GM19328 (cell line): Measurements from ENCODE around the gene TBC1D22A.
A peak's percentile ranks its signal among the peaks of the same experiment; 100 is the strongest.

Experiments
- ATAC-seq: cut with Tn5 transposase; IDR thresholded peaks from one replicate; pipeline ENCODE4 v1.9.1; 2021; ENCODE audit warnings: mild to moderate bottlenecking, moderate library complexity; ENCODE audit not compliant: unreplicated experiment

Gene TBC1D22A

DNA sequence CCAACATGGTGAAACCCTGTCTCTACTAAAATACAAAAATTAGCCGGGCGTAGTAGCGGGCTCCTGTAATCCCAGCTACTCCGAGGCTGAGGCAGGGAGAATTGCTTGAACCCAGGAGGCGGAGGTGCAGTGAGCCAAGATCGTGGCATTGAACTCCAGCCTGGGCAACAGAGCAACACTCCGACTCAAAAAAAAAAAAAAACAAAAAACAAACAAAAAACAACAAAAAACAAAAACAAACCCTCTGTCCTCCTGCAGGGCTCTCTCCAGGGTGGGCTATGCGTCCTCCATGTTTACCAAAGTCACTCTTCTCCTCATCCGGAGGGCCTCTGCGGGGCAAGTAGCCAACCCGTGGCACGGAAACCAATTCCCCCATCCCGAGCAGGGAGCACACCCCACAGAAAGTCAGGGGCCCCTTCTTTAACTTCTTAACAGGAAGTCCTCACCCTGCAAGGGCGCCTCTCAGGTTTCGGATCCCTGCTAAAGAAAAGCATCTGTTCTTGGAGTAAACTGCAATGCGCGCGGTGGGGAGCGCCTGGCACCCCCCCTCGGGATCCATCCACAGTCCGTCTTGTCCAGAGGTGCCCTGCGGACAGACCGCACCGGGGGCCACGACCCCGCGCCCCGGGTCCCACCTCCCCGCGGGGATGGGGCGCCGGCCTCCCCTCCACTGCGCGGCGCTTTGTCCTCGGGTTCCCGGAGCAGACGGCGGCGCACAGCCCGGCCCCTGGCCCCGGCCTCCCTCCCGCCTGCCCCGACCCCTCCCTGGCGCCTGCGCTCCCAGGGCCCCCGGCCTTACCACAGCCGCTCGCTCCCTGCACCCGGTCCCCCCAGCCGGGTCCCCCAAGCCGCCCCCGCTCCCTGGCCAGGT, 25.1 kb upstream of the TBC1D22A start:
- peak; percentile 17 for ATAC-seq

DNA sequence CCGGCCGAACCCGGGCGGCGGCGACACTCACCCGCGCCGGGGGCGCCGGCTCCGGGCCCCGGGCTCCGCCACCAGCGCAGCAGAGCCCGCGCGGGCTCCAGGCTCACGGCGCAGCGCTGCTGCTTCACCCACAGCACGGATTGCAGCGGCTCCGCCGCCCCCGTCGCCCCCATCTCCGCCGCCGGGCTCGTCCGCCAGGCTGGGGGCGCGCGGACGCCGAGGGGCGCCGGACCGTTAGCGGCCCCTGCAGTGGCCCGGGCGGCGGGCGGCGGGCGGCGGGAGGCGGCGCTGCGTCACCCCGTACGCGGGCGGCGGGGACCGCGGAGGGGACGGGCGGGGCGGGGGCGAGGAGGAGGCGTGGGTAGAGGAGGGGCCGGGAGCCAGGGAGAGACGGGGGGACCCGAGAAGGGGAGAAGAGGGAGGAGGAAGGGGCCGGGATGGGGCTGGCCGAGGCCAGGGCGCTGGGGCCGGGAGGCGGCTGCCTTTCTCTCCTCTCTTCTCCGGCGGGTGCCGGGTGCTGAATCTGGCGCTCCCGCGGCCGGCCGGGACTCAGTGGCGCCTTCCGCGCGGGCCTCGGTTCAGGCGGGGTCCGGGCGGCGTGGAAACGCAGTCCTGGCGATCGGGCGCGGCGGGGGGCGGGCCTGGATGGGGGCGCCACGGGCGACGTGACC, 24.3 kb upstream of the TBC1D22A start, which contains the start of gene CERK:
Gene CERK, minus strand, starts transcription at position 277 of the 671 bp plus-strand sequence. Its CDS starts 104 bp downstream, at position 173.
- peak; percentile 42 for ATAC-seq

DNA sequence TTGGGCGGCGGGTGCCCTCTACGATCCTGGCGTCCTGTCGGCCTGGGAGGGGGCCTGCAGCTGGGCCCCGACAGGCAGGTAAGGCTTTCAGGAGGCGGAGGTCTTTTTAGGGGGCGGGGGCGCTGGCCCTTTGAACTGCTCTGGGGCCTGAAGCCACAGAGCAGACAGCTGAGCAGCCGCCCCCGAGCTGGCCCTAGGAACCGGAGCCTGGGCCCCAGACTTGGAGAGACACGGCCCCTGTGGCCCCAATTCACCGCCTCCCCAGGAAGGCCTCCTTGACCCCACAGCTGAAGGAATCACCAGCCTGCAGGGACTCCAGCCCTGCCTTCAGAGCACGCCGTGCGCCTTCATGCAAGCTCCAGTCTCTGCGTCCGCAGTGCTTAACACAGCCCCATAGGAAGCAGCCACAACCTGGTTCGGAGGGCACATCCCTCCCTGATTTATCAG, 23.8 kb upstream of the TBC1D22A start:
- ATAC-seq: no peak

DNA sequence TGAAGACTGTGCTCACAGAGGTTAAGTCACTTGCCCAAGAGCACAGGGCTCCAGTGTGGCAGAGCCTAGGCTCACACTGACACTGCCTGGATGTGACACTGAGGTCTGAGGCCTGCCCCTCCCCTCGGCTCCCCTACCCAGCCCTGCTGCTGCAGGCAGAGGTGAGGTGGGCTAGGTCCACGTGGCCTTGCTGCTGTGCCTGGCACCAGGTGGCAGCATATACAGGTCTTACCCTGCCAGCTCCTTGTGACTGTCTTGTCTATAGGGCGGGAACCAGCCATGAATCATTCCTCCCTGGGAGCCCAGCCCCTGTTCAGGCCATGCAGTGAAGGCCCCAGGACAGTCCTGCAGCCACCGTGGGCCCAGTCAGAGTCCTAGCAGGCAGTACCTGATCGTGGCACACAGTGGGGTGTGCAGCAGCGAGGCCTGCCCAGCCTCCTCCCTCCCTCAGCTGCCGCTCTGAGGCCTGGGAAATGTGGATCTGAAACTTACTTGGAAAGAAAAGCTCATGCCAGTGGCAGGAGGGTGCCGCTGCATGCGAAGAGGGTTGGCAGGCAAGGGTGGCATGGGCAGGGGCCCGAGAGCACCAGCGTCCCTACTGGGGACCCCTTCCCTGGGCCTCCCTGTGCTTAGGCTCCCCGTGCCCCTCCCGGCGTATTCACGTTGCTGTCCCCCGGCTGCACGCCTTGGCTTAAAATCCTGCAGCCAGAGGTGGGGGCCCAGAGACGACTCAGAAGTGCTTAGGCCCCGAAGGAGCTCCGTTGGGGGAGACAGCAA, 23.2 kb upstream of the TBC1D22A start:
- ATAC-seq: no peak

DNA sequence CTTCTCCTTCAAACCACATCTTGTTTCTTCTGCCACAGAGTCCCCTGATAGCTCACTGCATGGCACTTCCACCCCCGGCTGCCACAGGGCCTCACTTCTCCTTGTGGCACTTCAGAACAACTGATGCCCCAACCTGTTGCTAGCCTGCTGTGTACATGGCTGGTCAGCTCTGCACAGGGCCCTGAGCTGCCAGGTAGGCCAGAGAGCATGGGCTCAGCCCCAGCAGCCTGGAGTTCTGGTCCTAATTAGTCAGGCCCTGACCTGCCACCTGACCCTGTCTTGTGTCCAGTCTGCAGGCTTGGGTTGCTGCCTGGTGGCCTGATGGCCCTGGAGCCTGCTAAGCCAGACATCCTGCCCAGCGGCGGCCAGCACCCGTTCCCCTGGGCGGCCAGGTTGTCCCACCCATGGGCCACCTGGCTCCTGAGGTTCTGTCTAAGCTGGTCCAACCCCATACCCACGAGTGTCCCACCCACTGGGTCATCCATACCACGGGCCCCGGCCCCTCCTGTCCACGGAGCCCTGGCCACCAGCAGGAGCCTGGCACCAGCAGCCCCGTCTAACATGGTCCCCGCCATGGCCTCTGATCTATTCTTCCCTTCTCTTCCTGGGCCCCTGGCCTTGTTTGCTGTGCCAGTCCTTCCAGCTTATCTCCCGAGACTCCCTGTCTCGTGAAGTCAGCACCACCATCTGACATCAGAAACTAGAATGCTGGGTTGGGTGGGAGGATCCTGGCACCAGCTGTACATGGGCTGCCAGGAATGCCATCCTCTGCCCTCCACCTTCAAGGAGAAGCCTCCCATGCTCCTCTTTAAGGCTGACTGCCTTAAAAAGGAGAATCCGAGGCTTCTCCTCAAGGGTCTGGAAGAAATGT, 21.3 kb upstream of the TBC1D22A start:
- no peak for ATAC-seq

DNA sequence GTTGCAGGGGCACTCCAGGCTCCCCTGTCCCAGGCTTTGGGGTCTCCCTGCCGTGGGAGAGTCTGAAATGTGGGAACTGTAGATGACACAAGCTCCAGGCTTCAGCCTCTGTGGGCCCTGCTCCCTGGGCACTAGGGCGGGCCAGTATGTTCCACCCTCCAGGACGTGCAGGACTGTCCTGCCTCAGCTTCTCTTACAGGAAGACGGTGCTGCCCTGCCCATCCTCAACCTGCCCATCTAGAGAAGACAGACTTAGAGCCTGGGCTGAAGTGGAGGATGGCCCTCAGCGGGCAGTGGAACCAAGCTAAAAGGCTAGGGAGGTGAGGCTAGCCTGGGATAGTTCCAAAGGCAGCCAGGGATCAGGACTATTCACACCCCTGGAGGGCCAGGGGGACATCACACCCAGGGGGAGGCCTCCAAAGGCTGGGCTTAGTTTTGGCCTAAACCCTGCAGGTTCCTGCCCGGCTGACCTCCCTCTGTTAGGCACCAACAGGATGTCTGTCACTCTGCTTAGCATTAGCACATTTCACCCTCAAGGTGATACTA, 20.4 kb upstream of the TBC1D22A start:
- no peak for ATAC-seq

DNA sequence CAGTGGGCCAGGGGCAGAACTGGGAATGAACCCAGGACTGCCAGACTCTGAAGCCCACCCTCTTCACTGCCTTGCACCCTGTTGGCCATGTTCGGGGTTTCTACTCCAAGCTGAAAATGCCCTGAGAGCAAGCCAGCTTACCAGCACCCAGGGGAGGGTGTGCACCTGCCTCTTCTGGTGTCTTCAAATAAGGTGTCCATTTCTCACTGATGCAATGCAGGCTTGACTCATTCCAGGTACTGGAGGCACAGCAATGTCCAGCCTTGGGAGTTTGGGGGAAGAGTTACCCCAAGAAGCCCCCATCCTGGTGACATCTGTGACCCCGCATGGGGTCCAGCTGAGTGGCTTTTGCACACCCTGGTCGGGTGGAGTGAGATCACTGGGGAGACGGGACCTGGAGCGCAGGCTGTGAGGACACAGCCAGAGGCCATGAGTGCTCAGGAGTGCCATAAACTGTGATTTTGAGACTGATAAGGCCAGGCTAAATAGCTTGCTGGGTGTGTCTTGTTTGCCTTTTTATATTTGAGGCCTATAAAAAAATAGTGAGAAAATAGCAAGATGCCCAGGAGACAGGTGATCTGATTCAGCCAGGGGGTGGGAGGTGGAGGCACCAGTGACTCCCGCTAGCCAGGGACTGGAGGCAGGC, 19.8 kb upstream of the TBC1D22A start:
- ATAC-seq: no peak

DNA sequence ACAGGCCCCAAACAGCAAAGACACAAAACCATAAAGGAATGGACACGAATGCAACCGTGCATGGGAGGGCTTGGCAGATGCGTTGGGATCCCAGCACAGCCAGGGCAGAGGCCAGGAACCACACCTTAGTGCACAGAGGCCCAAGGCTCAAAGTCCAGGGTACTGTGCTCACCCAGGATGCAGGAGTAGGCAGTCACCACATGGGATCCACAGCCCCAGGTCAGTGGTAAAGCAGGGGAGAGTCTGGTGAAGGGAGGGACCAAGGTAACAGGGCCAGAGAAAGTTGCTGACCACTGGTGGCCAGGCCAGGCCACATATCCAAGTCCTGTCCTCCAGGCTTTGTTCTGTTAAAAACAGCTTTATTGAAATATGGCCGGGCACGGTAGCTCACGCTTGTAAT, 17.9 kb upstream of the TBC1D22A start:
- no peak for ATAC-seq

DNA sequence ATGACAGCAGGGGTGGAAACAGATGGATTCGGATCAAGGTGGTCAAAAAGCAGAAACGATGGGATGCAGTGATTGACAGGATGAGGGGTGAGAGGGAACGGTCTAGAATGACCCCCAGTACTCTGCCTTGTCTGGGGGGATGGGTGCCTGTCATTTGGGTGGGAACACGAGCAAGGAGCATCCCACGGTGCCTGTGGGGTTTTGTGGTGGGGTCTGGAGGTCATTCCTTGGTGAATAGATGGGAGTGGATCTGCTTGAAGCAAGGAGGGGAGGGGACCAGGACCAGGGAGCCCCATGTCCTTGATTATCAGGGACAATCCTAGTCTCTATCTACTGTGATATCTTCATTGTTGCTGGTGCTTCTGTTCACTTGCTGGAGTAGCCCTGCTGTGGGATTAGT, 16.3 kb upstream of the TBC1D22A start:
- no peak for ATAC-seq

DNA sequence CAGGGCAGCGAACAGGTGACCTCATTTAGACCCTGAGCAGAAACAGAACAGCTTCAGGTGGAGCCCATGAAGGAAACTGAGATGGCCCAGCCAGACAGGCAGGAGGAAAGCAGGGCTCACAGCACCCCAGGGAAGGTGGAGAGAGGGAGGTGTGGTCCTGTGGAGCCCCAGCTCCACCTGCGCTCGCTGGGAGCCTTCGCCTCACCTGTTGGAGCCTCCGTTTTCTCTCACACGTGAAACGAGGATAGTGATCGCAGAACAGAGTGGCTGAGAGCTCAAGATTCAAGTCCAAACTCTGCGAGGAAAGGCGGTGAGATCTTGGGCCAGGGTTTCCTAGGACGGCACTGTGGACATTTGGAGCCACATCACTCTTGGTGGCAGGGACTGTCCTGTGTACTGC, 15.8 kb upstream of the TBC1D22A start:
- no peak for ATAC-seq

DNA sequence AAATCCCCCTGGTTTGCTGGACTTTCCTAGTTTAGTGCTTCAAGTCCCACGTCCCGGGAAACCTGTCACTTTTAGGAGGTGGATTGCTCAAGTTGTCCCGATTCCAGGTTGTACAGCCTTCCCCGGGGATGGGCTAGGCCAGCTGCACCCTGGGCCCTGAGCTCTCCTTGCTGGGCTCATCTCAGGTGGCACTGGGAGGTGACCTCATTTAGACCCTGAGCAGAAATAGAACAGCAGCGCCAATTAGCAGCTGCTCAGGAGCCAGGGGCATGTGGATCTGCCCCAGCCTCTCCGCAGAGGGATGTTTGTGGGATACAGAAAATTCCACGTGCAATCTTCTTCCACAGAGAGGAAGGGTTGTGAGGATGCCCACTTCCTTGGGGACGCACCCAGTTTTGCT, 14.8 kb upstream of the TBC1D22A start:
- ATAC-seq: no peak

DNA sequence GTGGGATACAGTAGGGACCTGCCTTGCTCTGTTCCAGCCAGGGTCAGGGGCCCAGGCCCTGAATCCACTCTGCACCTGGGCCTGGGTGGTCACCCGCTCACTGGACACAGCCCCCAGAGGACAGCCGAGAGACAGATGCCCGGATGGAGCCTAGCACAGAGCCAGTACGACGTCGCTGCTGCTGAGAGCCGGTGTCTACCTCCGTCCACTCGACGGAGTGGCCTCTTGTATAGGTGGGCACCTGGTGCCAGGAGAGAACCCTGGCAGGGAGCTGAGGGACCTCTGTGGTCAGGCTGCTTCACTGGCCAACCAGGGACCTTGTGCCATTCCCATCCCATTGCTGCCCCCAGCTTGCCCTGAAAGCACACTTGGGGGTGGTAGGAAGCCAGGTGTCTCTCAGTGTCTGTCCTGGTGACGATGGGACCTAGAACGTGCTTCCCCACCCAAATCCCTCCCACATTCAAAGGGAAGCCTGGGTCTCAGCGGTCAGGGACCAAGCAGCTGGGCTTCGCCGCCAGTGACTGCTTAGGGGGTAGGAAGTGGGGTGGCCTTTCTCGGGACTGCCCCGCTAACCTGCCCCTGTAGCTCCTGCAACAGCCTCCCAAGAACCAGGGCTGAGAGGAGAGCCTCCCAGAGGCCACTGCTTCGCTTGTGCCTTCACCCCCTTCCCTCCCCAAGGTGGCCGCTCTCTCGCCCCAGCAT, 14.1 kb upstream of the TBC1D22A start:
- no peak for ATAC-seq

DNA sequence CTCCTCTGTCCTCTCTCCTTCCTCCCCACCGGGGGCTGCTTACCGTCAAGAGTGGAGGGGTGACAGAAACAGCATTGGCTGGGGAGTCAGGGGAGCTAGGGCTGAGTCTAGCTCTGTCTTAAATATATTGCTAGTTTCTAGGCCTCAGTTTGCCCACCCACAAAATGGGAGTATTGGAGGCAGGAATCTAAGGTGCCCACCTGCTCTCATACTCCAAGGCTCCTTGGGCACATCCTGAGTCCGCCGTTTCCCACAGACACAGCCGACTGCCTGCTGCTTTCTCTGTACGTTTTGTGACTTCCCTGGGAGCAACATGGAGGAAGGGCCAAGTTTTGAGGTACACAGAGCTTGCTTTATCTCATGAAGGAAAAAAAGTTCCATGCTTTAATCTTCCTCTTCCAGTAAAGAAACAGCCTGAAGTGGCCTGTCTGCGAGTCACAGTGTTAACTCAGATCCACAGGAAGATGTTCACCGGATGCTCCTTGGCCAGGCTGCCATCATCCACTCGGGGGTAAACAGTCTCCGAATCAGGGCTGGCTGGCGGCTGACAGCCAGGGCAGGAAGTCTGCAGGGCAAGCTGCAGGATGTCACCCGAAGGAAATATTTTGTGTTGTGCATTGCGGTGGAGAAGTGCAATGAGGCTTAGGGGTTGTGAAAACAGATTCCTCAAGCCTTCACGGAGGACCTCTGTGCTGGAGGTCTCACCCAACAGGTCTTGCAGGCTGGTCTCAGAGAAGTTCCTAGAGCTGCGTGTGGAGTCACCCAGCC, 13.4 kb upstream of the TBC1D22A start:
- no peak for ATAC-seq

DNA sequence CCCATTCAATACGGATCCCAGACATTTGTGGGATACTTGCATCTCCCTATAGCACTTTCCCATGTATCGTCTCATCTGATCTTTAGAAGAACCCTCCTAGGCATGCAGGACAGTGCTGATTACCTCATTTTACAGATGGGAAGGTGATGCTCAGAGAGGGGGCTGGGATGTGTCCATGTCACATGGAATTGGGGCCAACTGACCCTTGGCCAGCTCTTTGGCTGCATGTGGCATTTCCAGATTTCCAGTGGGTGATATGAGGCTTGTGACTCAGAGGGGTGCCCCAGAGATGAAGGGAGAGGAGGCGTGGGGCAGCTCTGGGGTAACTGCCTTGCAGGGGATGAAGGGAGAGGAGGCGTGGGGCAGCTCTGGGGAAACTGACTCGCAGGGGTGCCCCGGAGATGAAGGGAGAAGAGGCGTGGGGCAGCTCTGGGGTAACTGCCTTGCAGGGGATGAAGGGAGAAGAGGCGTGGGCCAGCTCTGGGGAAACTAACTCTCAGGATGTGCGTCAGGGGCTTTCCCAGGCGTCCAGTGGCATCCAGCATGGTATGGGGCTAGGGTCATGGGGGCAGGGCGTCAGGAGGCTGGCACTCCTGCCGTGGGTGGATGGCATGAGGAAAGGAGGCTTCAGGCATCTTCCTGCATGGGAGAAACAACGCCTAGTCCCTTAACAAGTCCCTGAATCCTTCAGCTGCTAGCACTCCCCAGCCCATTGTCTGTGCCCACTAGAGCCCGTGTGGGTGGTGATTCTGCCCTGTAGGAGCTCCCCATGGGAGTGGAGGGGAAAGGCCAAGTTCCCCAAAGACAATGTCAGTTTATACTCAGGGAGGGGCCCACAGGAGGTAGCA, 12.5 kb upstream of the TBC1D22A start:
- ATAC-seq: no peak

DNA sequence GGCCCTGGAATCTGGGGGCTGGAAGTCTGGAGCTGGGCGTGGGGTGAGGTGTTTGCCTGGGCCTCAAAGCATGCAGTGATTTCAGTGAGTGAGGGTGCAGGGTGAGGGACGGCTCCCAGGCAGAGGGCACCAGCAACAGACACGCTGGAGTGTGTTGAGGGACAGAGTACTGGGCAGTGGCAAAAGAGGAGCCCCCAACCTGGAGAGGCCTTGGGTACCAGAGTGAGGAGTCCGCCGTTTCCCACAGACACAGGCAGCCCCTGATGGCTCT, 12.0 kb upstream of the TBC1D22A start:
- ATAC-seq: no peak

DNA sequence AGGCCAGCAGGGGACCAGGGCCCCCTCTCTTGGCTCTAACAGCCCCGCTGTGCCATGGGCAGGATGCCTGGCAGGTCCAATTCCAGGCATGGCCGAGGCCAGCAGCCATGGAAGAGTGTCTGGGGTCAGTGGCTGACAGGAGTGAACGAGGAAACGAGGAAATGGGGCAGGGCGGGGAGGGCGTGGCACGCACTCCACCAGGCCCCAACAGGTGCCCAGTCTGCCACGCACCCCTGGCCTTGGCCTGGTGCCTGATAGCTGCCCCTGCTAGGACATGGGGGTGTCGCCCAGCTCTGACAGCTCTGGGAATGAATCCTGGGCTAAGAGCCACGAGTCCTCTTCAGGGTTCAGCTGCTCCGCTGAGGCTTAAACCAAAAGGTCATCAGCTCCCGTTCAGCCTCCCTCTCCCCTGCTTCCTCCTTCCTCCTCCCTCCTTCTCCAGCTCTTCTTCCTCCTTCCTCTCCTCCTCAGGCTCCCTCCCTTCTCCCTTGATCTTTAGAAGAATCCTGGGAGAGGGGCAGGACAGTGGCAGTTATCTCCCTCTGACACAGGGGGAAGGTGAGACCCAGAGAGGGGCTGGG, 11.5 kb upstream of the TBC1D22A start:
- ATAC-seq: no peak

DNA sequence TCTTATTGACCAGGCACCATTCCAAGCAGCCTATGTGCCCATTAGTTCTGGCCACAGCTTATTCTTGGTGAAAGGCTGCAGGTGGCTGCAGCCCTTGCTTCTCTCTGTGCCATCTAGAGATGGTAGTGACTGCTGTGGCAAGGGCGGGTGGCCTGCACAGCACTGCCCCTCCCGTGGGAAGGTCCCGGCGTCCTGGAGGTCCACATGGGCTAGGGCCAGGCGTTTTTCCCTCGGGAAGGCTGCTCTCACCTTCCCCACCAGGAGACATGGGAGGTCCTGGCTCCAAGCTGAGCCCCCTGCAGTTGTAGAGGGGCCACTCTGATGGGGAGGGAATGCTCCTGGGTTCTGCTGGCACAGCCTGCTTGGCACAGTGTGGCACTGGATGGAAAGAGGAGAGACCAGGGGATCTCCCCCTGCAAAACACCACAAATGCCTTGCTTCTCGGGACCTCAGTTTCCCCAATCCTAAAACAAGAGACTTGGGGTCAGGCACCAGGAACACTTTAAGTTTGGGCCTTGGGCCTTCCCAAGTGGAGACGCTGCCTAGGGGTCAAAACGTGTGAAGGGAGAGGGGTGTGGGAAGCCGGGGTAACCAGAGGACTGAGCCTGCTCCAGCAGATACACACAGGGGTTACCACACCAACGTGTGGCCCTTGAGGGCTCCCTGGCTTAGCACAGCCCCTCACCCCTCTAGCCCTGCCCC, 10.0 kb upstream of the TBC1D22A start:
- ATAC-seq: no peak
